Cardiac muscle cell (in vitro differentiated cells and primary cell): Measurements from ENCODE around the gene MALT1. TPM values are rescaled to one million over a fixed set of nuclear protein-coding genes. Genes with fewer than 3 reads are reported as not detected.
A peak's percentile ranks its signal among the peaks of the same experiment; 100 is the strongest.

Experiments
- DNase-seq, 2 donors: peaks; one replicate each; pipeline versions ENCODE4 v3.0.0 to v3.0.0-alpha.2; 2010 to 2017; ENCODE audit warnings: low read depth in 1 of 2, low spot score in 1 of 2
- H3K27ac ChIP-seq: fragments of 200-600 bp; sonication (generic); 2 replicates; pipeline ENCODE4 v1.5.1; 2016
- H3K27me3 ChIP-seq: fragments of 200-600 bp; sonication (generic); 2 replicates; pipeline ENCODE4 v1.6.0; 2016; ENCODE audit warnings: control low read depth
- H3K36me3 ChIP-seq: fragments of 200-600 bp; sonication (generic); 2 replicates; pipeline ENCODE4 v1.5.1; 2016; ENCODE audit warnings: control low read depth
- H3K4me1 ChIP-seq: fragments of 200-600 bp; sonication (generic); 2 replicates; pipeline ENCODE4 v1.8.1; 2017; ENCODE audit warnings: low read depth, mild to moderate bottlenecking, mixed run types
- H3K4me3 ChIP-seq: fragments of 200-600 bp; sonication (generic); 2 replicates; pipeline ENCODE4 v1.5.1; 2016; ENCODE audit warnings: mild to moderate bottlenecking
- H3K9me3 ChIP-seq: fragments of 200-600 bp; sonication (generic); 2 replicates; pipeline ENCODE4 v1.5.1; 2017; ENCODE audit warnings: low read depth, mild to moderate bottlenecking, control low read depth
- CTCF ChIP-seq: IDR thresholded peaks from 2 replicates; pipeline ENCODE4 v1.5.1; 2012; ENCODE audit warnings: low read depth, mild to moderate bottlenecking, low read length
- polyA plus RNA-seq: library from polyadenylated mRNA; unstranded; fragments of >200 nt; fragmentation: Nextera tagmentation; extraction: Ambion mirVana; gene quantifications from 2 replicates; pipeline ENCODE4 v1.2.1, GENCODE V29; 2016
- total RNA-seq: library from RNA; depleted of rRNA; stranded (reverse); fragments of >200 nt; gene quantifications from 2 replicates; pipeline ENCODE4 v1.2.3, GENCODE V29; 2016

MALT1 gene
- total and polyA plus RNA-seq, 2 experiments from 2014 or later: 33.6 to 51.8 TPM

- no peaks in the 10 kb centered on the region for H3K27me3 ChIP-seq
- H3K36me3 ChIP-seq: no peaks in the 10 kb centered on the region
- H3K4me1 ChIP-seq: peaks cover 4% of the 10 kb centered on the region
- H3K27ac ChIP-seq: no peak overlapping the region
- DNase-seq: peak; percentile 85 to 87
- H3K4me3 ChIP-seq: no peak overlapping the region
- TF ChIP-seq CTCF: peak; percentile 78
- no peaks in the 10 kb centered on the region for H3K9me3 ChIP-seq
Observed at GRCh38 chr18:58781627-58782194, 110.4 kb downstream of the MALT1 start.

DNA sequence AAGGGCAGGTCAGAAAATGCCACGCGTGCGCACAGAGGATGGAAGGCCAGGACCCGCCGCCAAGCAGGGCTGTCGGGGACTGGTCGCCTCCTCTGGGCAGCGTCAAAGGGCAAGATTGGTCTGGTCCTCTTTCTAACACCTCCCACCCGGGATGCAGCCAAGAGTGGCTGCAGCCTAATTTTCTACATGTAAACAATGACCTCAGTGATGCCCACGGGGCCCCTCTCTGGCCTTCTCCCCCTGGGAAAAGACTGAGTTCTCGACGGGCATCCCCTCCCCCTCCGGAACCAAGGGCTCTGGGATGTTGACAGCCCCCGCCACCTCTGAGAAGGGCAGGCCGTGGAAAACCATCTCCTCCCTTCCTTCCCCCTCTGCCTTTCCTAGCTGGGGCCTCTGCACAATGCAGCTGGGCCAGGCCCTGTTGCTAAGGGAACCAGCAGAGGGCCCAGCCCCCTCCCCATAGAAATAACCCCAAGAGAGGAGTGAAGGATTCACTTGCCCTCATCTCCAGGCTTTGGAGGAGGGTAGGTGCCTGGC is 113.4 kb downstream of the MALT1 start:
- Histone ChIP-seq H3K4me3 (no peak overlapping the region), H3K27me3 (no peaks in the 10 kb centered on the region), H3K36me3 (no peaks in the 10 kb centered on the region), H3K9me3 (no peaks in the 10 kb centered on the region), H3K27ac (no peak overlapping the region), H3K4me1 (peaks cover 13% of the 10 kb centered on the region)
- DNase-seq: no peak
- no peak for TF ChIP-seq CTCF

DNA sequence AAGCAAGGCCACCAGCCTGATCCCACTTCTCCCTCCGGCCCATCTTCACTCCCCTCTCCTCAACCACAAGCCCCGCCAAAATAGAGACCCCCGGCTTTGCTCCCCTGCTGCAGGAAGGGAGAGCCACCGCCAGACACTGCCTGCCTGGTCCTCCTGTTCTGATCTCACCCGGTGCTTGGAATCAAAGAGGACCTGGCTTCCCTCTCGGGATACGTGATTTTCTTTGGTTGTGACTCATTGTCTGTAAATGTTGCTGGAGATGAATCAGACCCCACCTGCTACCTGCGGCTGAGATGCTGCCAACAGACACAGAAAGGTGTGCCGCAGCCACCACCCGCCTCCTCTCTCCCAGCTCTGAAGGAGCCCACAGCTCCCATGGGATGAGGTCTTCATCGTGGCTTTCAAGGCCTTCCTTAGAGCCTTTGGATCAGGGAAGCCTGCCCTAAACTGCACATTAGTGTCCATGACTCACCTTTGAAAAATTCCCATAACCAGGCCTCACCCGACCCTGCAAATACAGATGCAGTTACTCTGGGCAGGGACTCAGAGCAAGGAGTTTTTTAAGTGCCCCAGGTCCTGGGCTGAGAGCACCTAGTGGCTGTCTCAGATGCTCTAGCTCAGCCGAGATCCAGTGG is 114.0 kb downstream of the MALT1 start:
- Histone ChIP-seq H3K4me1 (peaks cover 13% of the 10 kb centered on the region), H3K27ac (no peak overlapping the region), H3K9me3 (no peaks in the 10 kb centered on the region), H3K36me3 (no peaks in the 10 kb centered on the region), H3K27me3 (no peaks in the 10 kb centered on the region), H3K4me3 (no peak overlapping the region)
- peak in 1 of 2 donors; percentile 75 for DNase-seq
- no peak for TF ChIP-seq CTCF

DNA sequence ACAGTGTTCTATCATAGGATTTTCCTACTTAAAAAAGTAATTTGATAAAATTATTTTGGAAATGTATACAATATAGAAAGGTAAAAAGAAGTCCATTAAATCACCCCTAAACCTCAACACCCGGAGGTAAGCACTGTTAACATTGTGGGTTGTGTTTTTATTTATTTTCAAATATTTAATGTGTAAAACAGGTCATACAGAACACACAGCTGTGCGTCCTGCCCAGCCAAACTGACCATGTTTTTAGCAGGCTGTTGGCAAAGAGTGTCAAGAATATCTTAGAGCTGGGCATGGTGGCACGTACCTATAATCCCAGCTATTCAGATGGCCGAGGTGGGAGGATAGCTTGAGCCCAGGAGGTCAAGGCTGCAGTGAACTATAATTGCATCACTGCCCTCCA is 114.6 kb downstream of the MALT1 start:
- Histone ChIP-seq H3K9me3 (no peaks in the 10 kb centered on the region), H3K27ac (no peak overlapping the region), H3K4me3 (no peak overlapping the region), H3K27me3 (no peaks in the 10 kb centered on the region), H3K4me1 (peaks cover 13% of the 10 kb centered on the region), H3K36me3 (no peaks in the 10 kb centered on the region)
- DNase-seq: no peak
- TF ChIP-seq CTCF: no peak

GRCh38 chr18:58787536-58788149 is 116.4 kb downstream of the MALT1 start:
- no peak for TF ChIP-seq CTCF

More at GRCh38 chr18:58787536-58788149, 116.4 kb downstream of the MALT1 start:
- Histone ChIP-seq H3K4me3 (no peak overlapping the region), H3K27ac (no peak overlapping the region), H3K4me1 (peaks cover 13% of the 10 kb centered on the region), H3K36me3 (no peaks in the 10 kb centered on the region), H3K9me3 (no peaks in the 10 kb centered on the region), H3K27me3 (no peaks in the 10 kb centered on the region)
- peak in 1 of 2 donors; percentile 55 for DNase-seq
